ENCODE data around the gene CHCHD10.

The CHCHD10 gene

GRCh38 chr22:23767673-23768548, at the start of gene CHCHD10:
TSS of gene CHCHD10 (minus strand) at chr22:23767972. CDS start at chr22:23767874, 98 bp downstream.
- peak; percentile 50 for DNase-seq

GRCh38 chr22:23817146-23817545, 49.4 kb upstream of the CHCHD10 start:
- DNase-seq = no peak

- no peak for DNase-seq
Measured at GRCh38 chr22:23816156-23816976, 48.6 kb upstream of the CHCHD10 start.

- no peak for DNase-seq
Measured at GRCh38 chr22:23815541-23816155, 47.9 kb upstream of the CHCHD10 start.

- DNase-seq = no peak
Measured at GRCh38 chr22:23812378-23812777, 44.6 kb upstream of the CHCHD10 start.

- DNase-seq = no peak
Measured at GRCh38 chr22:23806837-23807236, 39.1 kb upstream of the CHCHD10 start.

GRCh38 chr22:23804781-23805291, 37.1 kb upstream of the CHCHD10 start:
- no peak for DNase-seq

GRCh38 chr22:23803001-23803819, 35.4 kb upstream of the CHCHD10 start:
- DNase-seq = no peak

GRCh38 chr22:23801886-23802377, 34.2 kb upstream of the CHCHD10 start:
- DNase-seq = no peak

- DNase-seq = no peak
Measured at GRCh38 chr22:23801238-23801821, 33.6 kb upstream of the CHCHD10 start.

GRCh38 chr22:23800297-23801237, 32.8 kb upstream of the CHCHD10 start:
- no peak for DNase-seq

GRCh38 chr22:23796461-23796860, 28.7 kb upstream of the CHCHD10 start:
- no peak for DNase-seq

GRCh38 chr22:23793326-23793725, 25.6 kb upstream of the CHCHD10 start:
- no peak for DNase-seq

GRCh38 chr22:23791738-23792645, 24.2 kb upstream of the CHCHD10 start:
- DNase-seq = no peak

- no peak for DNase-seq
Measured at GRCh38 chr22:23790819-23791737, 23.3 kb upstream of the CHCHD10 start.

- DNase-seq = no peak
Measured at GRCh38 chr22:23789638-23790037, 21.9 kb upstream of the CHCHD10 start.

GRCh38 chr22:23789121-23789520, 21.3 kb upstream of the CHCHD10 start:
- DNase-seq = no peak

- DNase-seq = no peak
Measured at GRCh38 chr22:23787910-23788309, 20.1 kb upstream of the CHCHD10 start.

Data from NCI-H2227 treated with DMSO at 0.1 percent for 48 hours (cell line).